ENCODE results near the gene AP1AR.
"Not testable (repeated sequence)": the region's sequence is repeated elsewhere in the genome, so short reads cannot be mapped to it uniquely, and the experiment has no call there.

The AP1AR gene

GRCh38 chr4:112199041-112199440 is 32.5 kb upstream of the AP1AR start:
- Histone ChIP-seq H3K36me3 (ENCODE audit: control insufficient read depth, insufficient read depth, low read length) (no peaks in the 10 kb centered on the region), H3K27me3 (ENCODE audit: control insufficient read depth, insufficient read depth, low read length, poor library complexity, severe bottlenecking) (no peaks in the 10 kb centered on the region), H3K4me3 (ENCODE audit: insufficient read depth, low read depth, low read length) (no peak overlapping the region), H3K9me3 (ENCODE audit: control insufficient read depth, low read length) (no peaks in the 10 kb centered on the region), H3K4me1 (ENCODE audit: control insufficient read depth, insufficient read depth, low read length) (no peaks in the 10 kb centered on the region), H3K27ac (ENCODE audit: insufficient read depth, low read depth, low read length, poor library complexity, severe bottlenecking) (no peak overlapping the region)
- 82 to 100% methylated on average over 1 of the region's 1 CpG for WGBS, 2 experiments

GRCh38 chr4:112201915-112202505 is 29.6 kb upstream of the AP1AR start:
- no peaks in the 10 kb centered on the region for H3K27me3 ChIP-seq (ENCODE audit: control insufficient read depth, insufficient read depth, low read length, poor library complexity, severe bottlenecking)
- no peaks in the 10 kb centered on the region for H3K9me3 ChIP-seq (ENCODE audit: control insufficient read depth, low read length)
- H3K4me1 ChIP-seq (ENCODE audit: control insufficient read depth, insufficient read depth, low read length) = no peaks in the 10 kb centered on the region
- H3K36me3 ChIP-seq (ENCODE audit: control insufficient read depth, insufficient read depth, low read length) = no peaks in the 10 kb centered on the region
- H3K27ac ChIP-seq (ENCODE audit: insufficient read depth, low read depth, low read length, poor library complexity, severe bottlenecking) = no peak overlapping the region
- WGBS, 2 experiments = 65 to 67% methylated on average over 4 of the region's 4 CpGs
- H3K4me3 ChIP-seq (ENCODE audit: insufficient read depth, low read depth, low read length) = no peak overlapping the region

DNA sequence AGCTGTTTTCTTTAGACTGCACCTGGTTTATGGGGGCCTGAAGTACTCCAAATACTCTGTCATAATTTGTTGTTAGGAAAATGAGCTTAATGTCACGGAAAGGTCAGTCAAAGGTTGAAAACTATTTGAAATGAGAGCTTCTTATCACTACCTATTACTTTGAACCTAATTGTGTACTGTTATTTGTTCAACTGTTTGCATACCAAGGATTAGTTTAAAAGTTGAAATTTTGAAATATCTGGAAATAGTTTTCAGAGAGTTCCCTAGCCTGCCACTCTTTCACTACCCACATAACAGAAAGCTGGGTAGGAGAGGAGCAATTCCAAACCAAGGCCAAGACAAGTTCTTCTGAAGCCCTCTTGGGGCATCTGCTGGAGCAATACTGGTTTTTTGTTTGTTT is 28.0 kb upstream of the AP1AR start:
- no peak overlapping the region for H3K27ac ChIP-seq (ENCODE audit: insufficient read depth, low read depth, low read length, poor library complexity, severe bottlenecking)
- 100% methylated on average over 1 of the region's 1 CpG; no CpG with 5 or more reads in 1 of the 2 experiments for WGBS, 2 experiments
- no peaks in the 10 kb centered on the region for H3K4me1 ChIP-seq (ENCODE audit: control insufficient read depth, insufficient read depth, low read length)
- no peaks in the 10 kb centered on the region for H3K27me3 ChIP-seq (ENCODE audit: control insufficient read depth, insufficient read depth, low read length, poor library complexity, severe bottlenecking)
- H3K4me3 ChIP-seq (ENCODE audit: insufficient read depth, low read depth, low read length) = no peak overlapping the region
- H3K36me3 ChIP-seq (ENCODE audit: control insufficient read depth, insufficient read depth, low read length) = no peaks in the 10 kb centered on the region
- H3K9me3 ChIP-seq (ENCODE audit: control insufficient read depth, low read length) = no peaks in the 10 kb centered on the region

- no peaks in the 10 kb centered on the region for H3K4me1 ChIP-seq (ENCODE audit: control insufficient read depth, insufficient read depth, low read length)
- 91 to 100% methylated on average over 1 to 2 of the region's 2 CpGs for WGBS, 2 experiments
Measured at GRCh38 chr4:112206431-112206830, 25.2 kb upstream of the AP1AR start.

DNA sequence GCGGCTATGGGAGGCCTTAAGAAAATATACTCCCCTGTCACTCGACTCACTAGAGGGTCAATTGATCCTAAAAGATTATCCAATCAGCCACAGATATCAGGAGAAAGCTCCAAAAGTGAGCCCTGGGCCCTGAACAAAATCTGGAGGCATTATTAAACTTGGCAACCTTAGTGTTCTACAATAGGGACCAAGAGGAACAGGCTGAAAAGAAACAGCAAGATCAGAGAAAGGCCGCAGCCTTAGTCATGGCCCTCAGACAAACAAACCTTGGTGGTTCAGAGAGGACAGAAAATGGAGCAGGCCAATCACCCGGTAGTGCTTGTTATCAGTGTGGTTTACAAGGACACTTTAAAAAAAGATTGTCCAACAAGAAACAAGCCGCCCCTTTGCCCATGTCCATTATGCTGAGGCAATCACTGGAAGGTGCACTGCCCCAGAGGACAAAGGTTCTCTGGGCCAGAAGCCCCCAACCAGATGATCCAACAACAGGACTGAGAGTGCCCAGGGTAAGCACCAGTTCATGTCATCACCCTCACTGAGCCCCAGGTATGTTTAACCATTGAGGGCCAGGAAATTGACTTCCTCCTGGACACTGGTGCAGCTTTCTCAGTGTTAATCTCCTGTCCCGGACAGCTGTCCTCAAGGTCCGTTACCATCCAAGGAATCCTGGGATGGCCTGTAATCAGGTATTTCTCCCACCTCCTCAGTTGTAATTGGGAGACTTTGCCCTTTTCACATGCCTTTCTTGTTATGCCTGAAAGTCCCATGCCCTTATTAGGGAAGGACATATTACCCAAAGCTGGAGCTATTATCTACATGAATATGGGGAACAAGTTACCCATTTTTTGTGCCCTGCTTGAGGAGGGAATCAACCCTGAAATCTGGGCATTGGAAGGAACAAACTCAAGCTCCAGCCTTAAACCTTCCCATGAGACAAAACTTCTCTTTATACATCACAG is 23.2 kb upstream of the AP1AR start:
- not testable (repeated sequence) for H3K27ac ChIP-seq (ENCODE audit: insufficient read depth, low read depth, low read length, poor library complexity, severe bottlenecking); H3K9me3 ChIP-seq (ENCODE audit: control insufficient read depth, low read length); H3K4me1 ChIP-seq (ENCODE audit: control insufficient read depth, insufficient read depth, low read length); H3K27me3 ChIP-seq (ENCODE audit: control insufficient read depth, insufficient read depth, low read length, poor library complexity, severe bottlenecking); H3K36me3 ChIP-seq (ENCODE audit: control insufficient read depth, insufficient read depth, low read length); H3K4me3 ChIP-seq (ENCODE audit: insufficient read depth, low read depth, low read length)
- 93 to 94% methylated on average over 7 of the region's 7 CpGs for WGBS, 2 experiments

More at GRCh38 chr4:112206431-112206830, 25.2 kb upstream of the AP1AR start:
- H3K27me3 ChIP-seq (ENCODE audit: control insufficient read depth, insufficient read depth, low read length, poor library complexity, severe bottlenecking) = no peaks in the 10 kb centered on the region
- H3K4me3 ChIP-seq (ENCODE audit: insufficient read depth, low read depth, low read length) = no peak overlapping the region
- H3K9me3 ChIP-seq (ENCODE audit: control insufficient read depth, low read length) = no peaks in the 10 kb centered on the region
- no peak overlapping the region for H3K27ac ChIP-seq (ENCODE audit: insufficient read depth, low read depth, low read length, poor library complexity, severe bottlenecking)
- H3K36me3 ChIP-seq (ENCODE audit: control insufficient read depth, insufficient read depth, low read length) = no peaks in the 10 kb centered on the region

DNA sequence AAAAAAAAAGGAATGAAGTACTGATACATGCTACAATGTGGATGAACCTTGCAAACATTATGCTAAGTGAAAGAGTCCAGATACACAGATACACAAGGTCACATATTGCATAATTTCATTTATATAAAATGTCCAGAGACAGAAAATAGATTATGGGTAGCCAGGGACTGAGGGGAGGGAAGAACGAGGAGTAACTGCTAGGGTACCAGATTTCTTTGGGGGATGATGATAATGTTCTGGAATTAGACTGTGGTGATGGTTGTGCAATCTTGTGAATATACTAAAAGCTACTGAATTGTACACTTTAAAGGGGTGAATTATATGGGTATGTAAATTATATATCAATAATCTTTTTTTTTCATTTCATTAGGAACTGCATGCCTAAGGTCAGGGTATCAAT is 20.8 kb upstream of the AP1AR start:
- Histone ChIP-seq H3K36me3 (ENCODE audit: control insufficient read depth, insufficient read depth, low read length) (no peaks in the 10 kb centered on the region), H3K27me3 (ENCODE audit: control insufficient read depth, insufficient read depth, low read length, poor library complexity, severe bottlenecking) (no peaks in the 10 kb centered on the region), H3K4me1 (ENCODE audit: control insufficient read depth, insufficient read depth, low read length) (no peaks in the 10 kb centered on the region), H3K4me3 (ENCODE audit: insufficient read depth, low read depth, low read length) (no peak overlapping the region), H3K27ac (ENCODE audit: insufficient read depth, low read depth, low read length, poor library complexity, severe bottlenecking) (no peak overlapping the region), H3K9me3 (ENCODE audit: control insufficient read depth, low read length) (no peaks in the 10 kb centered on the region)
- WGBS, 2 experiments = 94 to 96% methylated on average over 1 of the region's 1 CpG

GRCh38 chr4:112213091-112213490 is 18.5 kb upstream of the AP1AR start:
- H3K4me3 ChIP-seq (ENCODE audit: insufficient read depth, low read depth, low read length) = no peak overlapping the region

DNA sequence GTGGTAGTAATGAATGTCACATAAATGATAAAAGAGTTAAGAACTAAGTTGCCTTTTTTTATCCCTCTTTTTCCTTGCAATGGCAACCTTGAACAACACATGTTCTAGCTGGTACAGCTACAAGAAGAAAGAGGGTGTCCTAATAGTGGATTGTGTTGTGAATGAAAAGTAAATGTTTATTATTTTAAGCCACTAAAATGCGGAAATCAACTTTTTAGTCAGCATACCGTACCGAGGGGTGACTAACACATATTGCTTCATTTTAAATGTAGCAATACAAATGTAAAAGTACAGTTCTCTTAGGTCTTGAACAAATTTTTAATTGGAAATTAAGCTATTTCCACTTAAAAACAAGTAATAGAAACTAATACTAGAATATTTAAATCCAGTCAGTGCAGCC is 17.7 kb upstream of the AP1AR start:
- WGBS, 2 experiments = 97% methylated on average over 3 of the region's 3 CpGs; no CpG with 5 or more reads in 1 of the 2 experiments
- no peak overlapping the region for H3K4me3 ChIP-seq (ENCODE audit: insufficient read depth, low read depth, low read length)

More at GRCh38 chr4:112213091-112213490, 18.5 kb upstream of the AP1AR start:
- H3K9me3 ChIP-seq (ENCODE audit: control insufficient read depth, low read length) = no peaks in the 10 kb centered on the region
- no peaks in the 10 kb centered on the region for H3K4me1 ChIP-seq (ENCODE audit: control insufficient read depth, insufficient read depth, low read length)
- H3K36me3 ChIP-seq (ENCODE audit: control insufficient read depth, insufficient read depth, low read length) = no peaks in the 10 kb centered on the region
- 92 to 94% methylated on average over 2 of the region's 2 CpGs for WGBS, 2 experiments
- H3K27me3 ChIP-seq (ENCODE audit: control insufficient read depth, insufficient read depth, low read length, poor library complexity, severe bottlenecking) = no peaks in the 10 kb centered on the region
- H3K27ac ChIP-seq (ENCODE audit: insufficient read depth, low read depth, low read length, poor library complexity, severe bottlenecking) = no peak overlapping the region

GRCh38 chr4:112214390-112215264 is 17.0 kb upstream of the AP1AR start:
- H3K27ac ChIP-seq (ENCODE audit: insufficient read depth, low read depth, low read length, poor library complexity, severe bottlenecking) = no peak overlapping the region
- no peaks in the 10 kb centered on the region for H3K9me3 ChIP-seq (ENCODE audit: control insufficient read depth, low read length)
- no peaks in the 10 kb centered on the region for H3K27me3 ChIP-seq (ENCODE audit: control insufficient read depth, insufficient read depth, low read length, poor library complexity, severe bottlenecking)
- H3K36me3 ChIP-seq (ENCODE audit: control insufficient read depth, insufficient read depth, low read length) = no peaks in the 10 kb centered on the region
- H3K4me3 ChIP-seq (ENCODE audit: insufficient read depth, low read depth, low read length) = no peak overlapping the region
- H3K4me1 ChIP-seq (ENCODE audit: control insufficient read depth, insufficient read depth, low read length) = no peaks in the 10 kb centered on the region

More for the DNA sequence above, 17.7 kb upstream of the AP1AR start:
- H3K9me3 ChIP-seq (ENCODE audit: control insufficient read depth, low read length) = no peaks in the 10 kb centered on the region
- H3K27ac ChIP-seq (ENCODE audit: insufficient read depth, low read depth, low read length, poor library complexity, severe bottlenecking) = no peak overlapping the region
- no peaks in the 10 kb centered on the region for H3K36me3 ChIP-seq (ENCODE audit: control insufficient read depth, insufficient read depth, low read length)
- no peaks in the 10 kb centered on the region for H3K4me1 ChIP-seq (ENCODE audit: control insufficient read depth, insufficient read depth, low read length)
- H3K27me3 ChIP-seq (ENCODE audit: control insufficient read depth, insufficient read depth, low read length, poor library complexity, severe bottlenecking) = no peaks in the 10 kb centered on the region

Data from ectodermal cell (in vitro differentiated cells).